H9 (cell line): ENCODE measurements around the gene CFAP45. TPM values are rescaled to one million over a fixed set of nuclear protein-coding genes. Genes with fewer than 3 reads are reported as not detected.

Experiments used
- DNase-seq: peaks from one replicate; pipeline ENCODE4 v3.0.0-alpha.2; 2017
- H2AFZ ChIP-seq: one replicate; pipeline ENCODE4 v1.6.1; 2013; ENCODE audit warnings: mild to moderate bottlenecking, low read length, control low read depth, moderate library complexity
- H2AK5ac ChIP-seq: 2 replicates; pipeline ENCODE4 v1.6.1; 2013; ENCODE audit warnings: low read length, control low read depth, mixed read lengths; ENCODE audit not compliant: insufficient read length
- H2BK120ac ChIP-seq: one replicate; pipeline ENCODE4 v1.6.1; 2013; ENCODE audit warnings: low read depth, mild to moderate bottlenecking, low read length, control low read depth, inconsistent platforms; ENCODE audit not compliant: poor library complexity, severe bottlenecking
- H2BK12ac ChIP-seq: 2 replicates; pipeline ENCODE4 v1.6.1; 2013; ENCODE audit warnings: low read length, control low read depth, mixed read lengths, low read depth; ENCODE audit not compliant: insufficient read length
- H2BK15ac ChIP-seq: 2 replicates; pipeline ENCODE4 v1.6.1; 2013; ENCODE audit warnings: low read depth, low read length, control low read depth
- H2BK20ac ChIP-seq: one replicate; pipeline ENCODE4 v1.6.1; 2013; ENCODE audit warnings: low read depth, mild to moderate bottlenecking, low read length, control low read depth, inconsistent platforms; ENCODE audit not compliant: poor library complexity, severe bottlenecking
- H2BK5ac ChIP-seq: 2 replicates; pipeline ENCODE4 v1.6.1; 2013; ENCODE audit warnings: low read length, control low read depth, mixed read lengths; ENCODE audit not compliant: insufficient read length
- H3K14ac ChIP-seq: 2 replicates; pipeline ENCODE4 v1.6.1; 2013; ENCODE audit warnings: low read length, control low read depth; ENCODE audit not compliant: insufficient read depth
- H3K18ac ChIP-seq: 2 replicates; pipeline ENCODE4 v1.6.1; 2013; ENCODE audit warnings: low read depth, mild to moderate bottlenecking, mixed read lengths, low read length, control low read depth; ENCODE audit not compliant: insufficient read length
- H3K23ac ChIP-seq: 2 replicates; pipeline ENCODE4 v1.6.1; 2013; ENCODE audit warnings: low read length, control low read depth, mixed read lengths, low read depth; ENCODE audit not compliant: insufficient read length
- H3K23me2 ChIP-seq: 2 replicates; pipeline ENCODE4 v1.6.1; 2013; ENCODE audit warnings: low read depth, mild to moderate bottlenecking, mixed read lengths, low read length, control low read depth; ENCODE audit not compliant: insufficient read length, poor library complexity, severe bottlenecking
- H3K27ac ChIP-seq: 2 replicates; pipeline ENCODE4 v1.5.1; 2013; ENCODE audit warnings: low read length, control low read depth, mixed read lengths, low read depth; ENCODE audit not compliant: insufficient read length
- H3K27me3 ChIP-seq: 2 replicates; pipeline ENCODE4 v1.6.1; 2013; ENCODE audit warnings: low read length, control low read depth, inconsistent platforms; ENCODE audit not compliant: insufficient read depth
- H3K4ac ChIP-seq: 2 replicates; pipeline ENCODE4 v1.6.1; 2013; ENCODE audit warnings: low read depth, mild to moderate bottlenecking, control low read depth, inconsistent platforms, low read length, moderate library complexity
- H3K4me1 ChIP-seq: 2 replicates; pipeline ENCODE4 v1.6.1; 2013; ENCODE audit warnings: low read length, control low read depth, inconsistent platforms; ENCODE audit not compliant: insufficient read depth
- H3K4me2 ChIP-seq: 2 replicates; pipeline ENCODE4 v1.6.1; 2013; ENCODE audit warnings: low read length, control low read depth, mixed read lengths; ENCODE audit not compliant: insufficient read length, insufficient read depth
- H3K56ac ChIP-seq: 2 replicates; pipeline ENCODE4 v1.6.1; 2013; ENCODE audit warnings: low read depth, mild to moderate bottlenecking, mixed read lengths, low read length, control low read depth; ENCODE audit not compliant: insufficient read length
- H3K79me1 ChIP-seq: 2 replicates; pipeline ENCODE4 v1.6.1; 2013; ENCODE audit warnings: low read depth, mild to moderate bottlenecking, moderate library complexity, low read length, control low read depth, inconsistent platforms; ENCODE audit not compliant: insufficient read depth, poor library complexity, severe bottlenecking
- H3K79me2 ChIP-seq: 2 replicates; pipeline ENCODE4 v1.6.1; 2013; ENCODE audit warnings: low read length, control low read depth, inconsistent platforms; ENCODE audit not compliant: insufficient read depth
- H3K9ac ChIP-seq: 2 replicates; pipeline ENCODE4 v1.6.1; 2013; ENCODE audit warnings: low read length, control low read depth, mixed read lengths; ENCODE audit not compliant: insufficient read length; ENCODE audit errors: extremely low read depth
- H3K9me3 ChIP-seq: one replicate; pipeline ENCODE4 v1.6.1; 2013; ENCODE audit warnings: low read depth, low read length, inconsistent platforms; ENCODE audit not compliant: control insufficient read depth
- H3T11ph ChIP-seq: one replicate; pipeline ENCODE4 v1.6.1; 2013; ENCODE audit warnings: mild to moderate bottlenecking, low read length, control low read depth, inconsistent platforms
- H4K20me1 ChIP-seq: one replicate; pipeline ENCODE4 v1.6.1; 2013; ENCODE audit not compliant: control insufficient read depth, insufficient read length, insufficient read depth
- H4K5ac ChIP-seq: 2 replicates; pipeline ENCODE4 v1.6.1; 2013; ENCODE audit warnings: low read depth, mild to moderate bottlenecking, mixed read lengths, low read length, control low read depth; ENCODE audit not compliant: insufficient read length
- H4K8ac ChIP-seq: replicated peaks from 2 replicates; pipeline ENCODE4 v1.6.1; 2013; ENCODE audit warnings: low read length, control low read depth, mixed read lengths, low read depth; ENCODE audit not compliant: insufficient read length
- H4K91ac ChIP-seq: 2 replicates; pipeline ENCODE4 v1.6.1; 2013; ENCODE audit warnings: low read depth, mild to moderate bottlenecking, moderate library complexity, mixed read lengths, low read length, control low read depth; ENCODE audit not compliant: insufficient read length
- H3K27ac Mint-ChIP-seq, 3 experiments: 2 replicates in 2 of 3; 3 replicates in 1 of 3; pipeline ENCODE4 v1.8.0; 2020 to 2021; ENCODE audit warnings: mixed read lengths in 3 of 3, mild to moderate bottlenecking in 1 of 3, moderate library complexity in 1 of 3
- H3K27me3 Mint-ChIP-seq: 2 replicates; pipeline ENCODE4 v1.8.0; 2021; ENCODE audit warnings: low read depth, mild to moderate bottlenecking, moderate library complexity, mixed read lengths
- H3K36me3 Mint-ChIP-seq, 3 experiments: 2 replicates in 2 of 3; 3 replicates in 1 of 3; pipeline ENCODE4 v1.8.0; 2020 to 2021; ENCODE audit warnings: low read depth in 3 of 3, mixed read lengths in 3 of 3; ENCODE audit not compliant: insufficient read depth in 1 of 3
- H3K4me1 Mint-ChIP-seq, 2 experiments: 2 replicates each; pipeline ENCODE4 v1.8.0; 2020; ENCODE audit warnings: mixed read lengths in 2 of 2
- H3K4me3 Mint-ChIP-seq, 2 experiments: 2 replicates in 1 of 2; 3 replicates in 1 of 2; pipeline ENCODE4 v1.8.0; 2020 to 2021; ENCODE audit warnings: mild to moderate bottlenecking in 2 of 2, mixed read lengths in 2 of 2, moderate library complexity in 1 of 2
- H3K9me3 Mint-ChIP-seq, 2 experiments: 2 replicates in 1 of 2; 3 replicates in 1 of 2; pipeline ENCODE4 v1.8.0; 2020; ENCODE audit warnings: mild to moderate bottlenecking in 2 of 2, mixed read lengths in 2 of 2, moderate library complexity in 1 of 2
- CTCF ChIP-seq: fragments of 200-600 bp; sonication (generic); conservative IDR thresholded peaks from 3 replicates; pipeline ENCODE4 v1.8.0; 2021; ENCODE audit warnings: antibody characterized with exemption, mild to moderate bottlenecking
- WGBS: extraction: QIAGEN DNeasy Blood & Tissue Kit; methylation state at CpG from one replicate; pipeline ENCODE4 v1.1.7; 2013; ENCODE audit warnings: missing lambda C conversion rate, low lambda C conversion rate, mixed read lengths; ENCODE audit not compliant: insufficient read length; ENCODE audit errors: extremely low coverage; 5-methylcytosine and 5-hydroxymethylcytosine counted together
- total RNA-seq: library from RNA; stranded (reverse); gene quantifications from 2 replicates; pipeline ENCODE4 v1.2.1, GENCODE V29; 2021

The CFAP45 gene
- total RNA-seq, 1 experiment from 2014 or later: 0.85 TPM

- no peaks in the 10 kb centered on the region for H3K9me3 Mint-ChIP-seq
- Histone ChIP-seq H4K8ac (no peak overlapping the region), H3K4me1 (no peaks in the 10 kb centered on the region; the same call in 1 of the 2 replicates), H3K14ac (no peak overlapping the region), H2AK5ac (no peak overlapping the region), H2BK15ac (no peak overlapping the region), H4K5ac (no peak overlapping the region), H3K27me3 (no peaks in the 10 kb centered on the region), H4K91ac (no peak overlapping the region), H3K79me2 (no peaks in the 10 kb centered on the region), H3K56ac (no peak overlapping the region), H3K79me1 (no peaks in the 10 kb centered on the region), H2BK5ac (no peak overlapping the region), H3K9ac (no peak overlapping the region), H3T11ph (no peak overlapping the region), H3K18ac (no peak overlapping the region), H3K4me2 (no peak overlapping the region), H3K27ac (no peak overlapping the region), H2BK20ac (no peak overlapping the region), H2BK12ac (no peak overlapping the region), H4K20me1 (no peaks in the 10 kb centered on the region), H2BK120ac (no peak overlapping the region), H2AFZ (no peak overlapping the region), H3K23me2 (no peaks in the 10 kb centered on the region), H3K9me3 (no peaks in the 10 kb centered on the region), H3K23ac (no peak overlapping the region), H3K4ac (no peak overlapping the region)
- DNase-seq: no peak
- H3K27me3 Mint-ChIP-seq: peaks cover 1% of the 10 kb centered on the region
- TF ChIP-seq CTCF: no peak
- H3K4me1 Mint-ChIP-seq: peaks cover 37 to 51% of the 10 kb centered on the region in 2 experiments
- H3K36me3 Mint-ChIP-seq: peaks cover 20 to 27% (median 22%) of the 10 kb centered on the region in 3 experiments
- peak overlapping the region in 2 of 3 experiments; percentile 23 to 79; a peak in 4 of 7 replicates for H3K27ac Mint-ChIP-seq
- no peak overlapping the region for H3K4me3 Mint-ChIP-seq
- no CpG with 5 or more reads among the region's 7 CpGs for WGBS
Observed at GRCh38 chr1:159938211-159938852, 38.4 kb upstream of the CFAP45 start.
